ENCODE data around the gene SLCO4C1. TPM values are rescaled to one million over a fixed set of nuclear protein-coding genes. Genes with fewer than 3 reads are reported as not detected.
"Not testable (repeated sequence)": the region's sequence is repeated elsewhere in the genome, so short reads cannot be mapped to it uniquely, and the experiment has no call there.

The SLCO4C1 gene
- 0.10 and 0.29 TPM in 2 replicates for total RNA-seq

GRCh38 chr5:102296178-102296817 is at the start of gene SLCO4C1:
Gene SLCO4C1, minus strand, starts transcription at chr5:102296284. Its CDS starts 22 bp downstream, at chr5:102296262.
- DNase-seq (ENCODE audit: extremely low read depth, low read depth, low spot score): no peak

GRCh38 chr5:102341681-102342288 is 45.7 kb upstream of the SLCO4C1 start:
- DNase-seq (ENCODE audit: extremely low read depth, low read depth, low spot score): no peak

- DNase-seq (ENCODE audit: extremely low read depth, low read depth, low spot score): no peak
Observed at GRCh38 chr5:102324714-102325113, 28.6 kb upstream of the SLCO4C1 start.

- DNase-seq (ENCODE audit: extremely low read depth, low read depth, low spot score): not testable (repeated sequence)
Observed at GRCh38 chr5:102318801-102319200, 22.7 kb upstream of the SLCO4C1 start.

- no peak for DNase-seq (ENCODE audit: extremely low read depth, low read depth, low spot score)
Observed at GRCh38 chr5:102314328-102314727, 18.2 kb upstream of the SLCO4C1 start.

- no peak for DNase-seq (ENCODE audit: extremely low read depth, low read depth, low spot score)
Observed at GRCh38 chr5:102313912-102314311, 17.8 kb upstream of the SLCO4C1 start.

GRCh38 chr5:102312586-102313370 is 16.7 kb upstream of the SLCO4C1 start:
- DNase-seq (ENCODE audit: extremely low read depth, low read depth, low spot score): no peak

- DNase-seq (ENCODE audit: extremely low read depth, low read depth, low spot score): no peak
Observed at GRCh38 chr5:102309586-102309985, 13.5 kb upstream of the SLCO4C1 start.

- no peak for DNase-seq (ENCODE audit: extremely low read depth, low read depth, low spot score)
Observed at GRCh38 chr5:102307232-102307631, 11.1 kb upstream of the SLCO4C1 start.

- no peak for DNase-seq (ENCODE audit: extremely low read depth, low read depth, low spot score)
Observed at GRCh38 chr5:102306121-102306520, 10.0 kb upstream of the SLCO4C1 start.

- no peak for DNase-seq (ENCODE audit: extremely low read depth, low read depth, low spot score)
Observed at GRCh38 chr5:102295534-102296177, 428 bp downstream of the SLCO4C1 start.

- DNase-seq (ENCODE audit: extremely low read depth, low read depth, low spot score): no peak
Observed at GRCh38 chr5:102294886-102295395, 1.1 kb downstream of the SLCO4C1 start.

GRCh38 chr5:102290004-102290403 is 6.1 kb downstream of the SLCO4C1 start:
- no peak for DNase-seq (ENCODE audit: extremely low read depth, low read depth, low spot score)

GRCh38 chr5:102289251-102289899 is 6.7 kb downstream of the SLCO4C1 start:
- no peak for DNase-seq (ENCODE audit: extremely low read depth, low read depth, low spot score)

- DNase-seq (ENCODE audit: extremely low read depth, low read depth, low spot score): no peak
Observed at GRCh38 chr5:102288630-102289029, 7.5 kb downstream of the SLCO4C1 start.

GRCh38 chr5:102286476-102286875 is 9.6 kb downstream of the SLCO4C1 start:
- no peak for DNase-seq (ENCODE audit: extremely low read depth, low read depth, low spot score)

GRCh38 chr5:102283102-102283797 is 12.8 kb downstream of the SLCO4C1 start:
- no peak for DNase-seq (ENCODE audit: extremely low read depth, low read depth, low spot score)

GRCh38 chr5:102279711-102280110 is 16.4 kb downstream of the SLCO4C1 start:
- DNase-seq (ENCODE audit: extremely low read depth, low read depth, low spot score): no peak

- DNase-seq (ENCODE audit: extremely low read depth, low read depth, low spot score): no peak
Observed at GRCh38 chr5:102278231-102278630, 17.9 kb downstream of the SLCO4C1 start.

- no peak for DNase-seq (ENCODE audit: extremely low read depth, low read depth, low spot score)
Observed at GRCh38 chr5:102277144-102277543, 18.9 kb downstream of the SLCO4C1 start.
